Measurements from ENCODE around the gene TOGARAM1.

Gene TOGARAM1

GRCh38 chr14:45057881-45058364 is 95.9 kb downstream of the TOGARAM1 start:
- TF ChIP-seq CTCF (IDR thresholded peaks at IDR 0.05; ENCODE audit: control extremely low read depth, extremely low read depth, low read depth, missing control alignments) = no peak
- ChIA-PET CTCF (no interaction called here), POLR2A (no interaction called here)
- no peak for DNase-seq (ENCODE audit: extremely low spot score)

GRCh38 chr14:45060551-45060950 is 98.6 kb downstream of the TOGARAM1 start:
- ChIA-PET CTCF (interaction anchor here (1.1 kb wide), 1 partner anchor 11 kb away, joined by 3 read pairs; no protein-coding TSS in a partner anchor), POLR2A (no interaction called here)
- no peak for TF ChIP-seq CTCF (IDR thresholded peaks at IDR 0.05; ENCODE audit: control extremely low read depth, extremely low read depth, low read depth, missing control alignments)
- no peak for DNase-seq (ENCODE audit: extremely low spot score)

GRCh38 chr14:45065540-45065939 is 103.5 kb downstream of the TOGARAM1 start:
- CTCF ChIA-PET = interaction anchor here (1.0 to 3.4 kb wide), 3 partner anchors 12 to 57 kb away, joined by 3 to 13 read pairs (median 3); no protein-coding TSS in a partner anchor

GRCh38 chr14:45065956-45066355 is 104.0 kb downstream of the TOGARAM1 start:
- no peak for DNase-seq (ENCODE audit: extremely low spot score)
- ChIA-PET CTCF (interaction anchor here (1.0 to 3.4 kb wide), 3 partner anchors 12 to 57 kb away, joined by 3 to 13 read pairs (median 3); no protein-coding TSS in a partner anchor), POLR2A (no interaction called here)
- TF ChIP-seq CTCF (IDR thresholded peaks at IDR 0.05; ENCODE audit: control extremely low read depth, extremely low read depth, low read depth, missing control alignments) = no peak

More at GRCh38 chr14:45065540-45065939, 103.5 kb downstream of the TOGARAM1 start:
- no peak for DNase-seq (ENCODE audit: extremely low spot score)
- POLR2A ChIA-PET = no interaction called here
- TF ChIP-seq CTCF (IDR thresholded peaks at IDR 0.05; ENCODE audit: control extremely low read depth, extremely low read depth, low read depth, missing control alignments) = no peak

- no peak for DNase-seq (ENCODE audit: extremely low spot score)
- CTCF ChIA-PET = interaction anchor here (0.8 to 3.4 kb wide), 4 partner anchors 12 to 187 kb away, joined by 3 to 13 read pairs (median 5); no protein-coding TSS in a partner anchor
- no peak for TF ChIP-seq CTCF (IDR thresholded peaks at IDR 0.05; ENCODE audit: control extremely low read depth, extremely low read depth, low read depth, missing control alignments)
- POLR2A ChIA-PET = no interaction called here
Observed at GRCh38 chr14:45066667-45067066, 104.7 kb downstream of the TOGARAM1 start.

GRCh38 chr14:45068396-45068795 is 106.4 kb downstream of the TOGARAM1 start:
- ChIA-PET POLR2A (no interaction called here), CTCF (interaction anchor here (0.9 to 3.4 kb wide), 3 partner anchors 10 to 30 kb away, joined by 3 to 13 read pairs (median 7); no protein-coding TSS in a partner anchor)
- no peak for DNase-seq (ENCODE audit: extremely low spot score)
- TF ChIP-seq CTCF (IDR thresholded peaks at IDR 0.05; ENCODE audit: control extremely low read depth, extremely low read depth, low read depth, missing control alignments) = no peak

Measured in GM10248 (cell line).